K562 (cell line): Measurements from ENCODE around the gene LBHD1. TPM values are rescaled to one million over a fixed set of nuclear protein-coding genes. Genes with fewer than 3 reads are reported as not detected.

Experiments
- CBFA2T3 ChIP-seq: fragments of 450-650 bp; IDR thresholded peaks from 2 replicates; pipeline ENCODE4 v1.6.1; 2017
- CBX5 ChIP-seq: IDR thresholded peaks from 2 replicates; pipeline ENCODE4 v1.6.1; 2014; ENCODE audit warnings: low read depth, borderline replicate concordance
- ETV1 ChIP-seq: fragments of 450-650 bp; conservative IDR thresholded peaks from 2 replicates; pipeline ENCODE4 v1.6.1; 2016; ENCODE audit warnings: missing genetic modification characterization, control low read depth, low read depth, missing compliant biosample characterization
- GATAD2B ChIP-seq: fragments of 450-650 bp; IDR thresholded peaks from 2 replicates; pipeline ENCODE4 v1.6.1; 2017; ENCODE audit warnings: mild to moderate bottlenecking, borderline replicate concordance
- HDAC6 ChIP-seq: IDR thresholded peaks from 2 replicates; pipeline ENCODE4 v1.6.1; 2012; ENCODE audit warnings: low read depth, mild to moderate bottlenecking, control low read depth, inconsistent platforms, low read length, moderate library complexity
- KDM4B ChIP-seq, 2 experiments: fragments of 450-650 bp in 1 of 2; sonication (generic) in 1 of 2; IDR thresholded peaks; 2 replicates each; pipeline ENCODE4 v1.6.1; 2016 to 2017; ENCODE audit warnings: borderline replicate concordance in 2 of 2, antibody characterized with exemption in 1 of 2, low read depth in 1 of 2, mild to moderate bottlenecking in 1 of 2
- MAFG ChIP-seq: fragments of 450-650 bp; conservative IDR thresholded peaks from 2 replicates; pipeline ENCODE4 v1.6.1; 2016; ENCODE audit warnings: missing genetic modification characterization, missing compliant biosample characterization
- MTA3 ChIP-seq: fragments of 450-650 bp; formaldehyde crosslinking; IDR thresholded peaks from 2 replicates; pipeline ENCODE4 v1.6.1; 2017; ENCODE audit warnings: mild to moderate bottlenecking, borderline replicate concordance
- NUFIP1 ChIP-seq: fragments of 450-650 bp; IDR thresholded peaks from 2 replicates; pipeline ENCODE4 v1.6.1; 2018; ENCODE audit not compliant: partially characterized antibody
- OTX1 ChIP-seq: fragments of 450-650 bp; formaldehyde crosslinking; IDR thresholded peaks from 2 replicates; pipeline ENCODE4 v1.4.0; 2022; ENCODE audit warnings: mild to moderate bottlenecking
- RAD51 ChIP-seq: fragments of 450-650 bp; IDR thresholded peaks from 2 replicates; pipeline ENCODE4 v1.7.1; 2016; ENCODE audit warnings: low read depth, mild to moderate bottlenecking, borderline replicate concordance
- SMAD4 ChIP-seq: fragments of 250-450 bp; sonication (Bioruptor Pico); conservative IDR thresholded peaks from 2 replicates; pipeline ENCODE4 v1.8.0; 2021; ENCODE audit warnings: inconsistent platforms, mild to moderate bottlenecking, moderate library complexity
- SREBF2 ChIP-seq: sonication (generic); formaldehyde crosslinking; IDR thresholded peaks from 2 replicates; pipeline ENCODE4 v1.4.0; 2020; ENCODE audit warnings: mild to moderate bottlenecking, missing genetic modification reagents
- TFE3 ChIP-seq: fragments of 450-650 bp; formaldehyde crosslinking; IDR thresholded peaks from 2 replicates; pipeline ENCODE4 v1.4.0; 2020; ENCODE audit warnings: mild to moderate bottlenecking, mixed read lengths
- VEZF1 ChIP-seq: fragments of 200-800 bp; sonication (Bioruptor generic); IDR thresholded peaks from 2 replicates; pipeline ENCODE4 v1.6.1; 2017; ENCODE audit warnings: missing genetic modification characterization, missing compliant biosample characterization
- WHSC1 ChIP-seq: IDR thresholded peaks from one replicate; pipeline ENCODE4 v1.6.1; 2012; ENCODE audit warnings: low read length, control low read depth, inconsistent platforms
- XRCC5 ChIP-seq: fragments of 200-400 bp; formaldehyde crosslinking; IDR thresholded peaks from 2 replicates; pipeline ENCODE4 v1.6.1; 2017; ENCODE audit warnings: low read depth, mild to moderate bottlenecking, low read length
- YY1 ChIP-seq, 3 experiments: IDR thresholded peaks; 2 replicates each; pipeline ENCODE4 v1.6.1; 2011; ENCODE audit warnings: low read length in 2 of 3, mild to moderate bottlenecking in 2 of 3, moderate library complexity in 2 of 3, borderline replicate concordance in 1 of 3, control low read depth in 1 of 3, low read depth in 1 of 3; ENCODE audit not compliant: insufficient read depth in 3 of 3, insufficient replicate concordance in 2 of 3, control insufficient read depth in 1 of 3, insufficient read length in 1 of 3; ENCODE audit errors: extremely low read depth in 1 of 3
- ZBTB2 ChIP-seq: fragments of 450-650 bp; IDR thresholded peaks from 2 replicates; pipeline ENCODE4 v1.6.1; 2016; ENCODE audit warnings: antibody characterized with exemption
- ZEB2 ChIP-seq: fragments of 450-650 bp; IDR thresholded peaks from 2 replicates; pipeline ENCODE4 v1.6.1; 2016
- ZNF398 ChIP-seq: fragments of 250-450 bp; sonication (Bioruptor Pico); IDR thresholded peaks from 2 replicates; pipeline ENCODE4 v1.8.0; 2021; ENCODE audit warnings: moderate library complexity, mild to moderate bottlenecking, inconsistent platforms
- polyA plus RNA-seq, 8 experiments: library from polyadenylated mRNA; depleted of rRNA in 4 of 8; stranded (reverse) in 5 of 8; unstranded in 3 of 8; fragments of >200 nt; fragmentation: Nextera tagmentation in 2 of 8; fragmentation: Illumina TruSeq in 1 of 8; extraction: Ambion mirVana in 2 of 8; extraction: Trizol in 1 of 8; gene quantifications; 2 replicates each; pipeline versions ENCODE4 v1.2.1 to v1.2.3, GENCODE V29; 2011 to 2014; ENCODE audit warnings: inconsistent platforms in 1 of 8, missing spikeins in 1 of 8
- total RNA-seq, 7 experiments: library from RNA; depleted of rRNA in 6 of 7; stranded (reverse); fragments of >200 nt in 6 of 7; fragmentation: Illumina TruSeq in 2 of 7; extraction: Trizol in 2 of 7; gene quantifications; 2 replicates each; pipeline versions ENCODE4 v1.2.1 to v1.2.3, GENCODE V29; 2011 to 2021; ENCODE audit warnings: low replicate concordance in 1 of 7

The LBHD1 gene
- total and polyA plus RNA-seq, 9 of the 15 experiments (the other 6 are each of a cell fraction or from before 2014, with no cell fraction given): 2.6 to 28.0 (median 12.5) TPM

GRCh38 chr11:62678770-62679696, 7.0 kb upstream of the LBHD1 start, which contains the start of gene UBXN1 (continued):
- TF ChIP-seq WHSC1: no peak
- TF ChIP-seq GATAD2B: peak; percentile 8; the same call in 1 of the 2 replicates
- TF ChIP-seq MAFG (tag): no peak
- peak; percentile 75 for TF ChIP-seq SMAD4 (CRISPR knock-in tag)
- TF ChIP-seq XRCC5: peak; percentile 59; the same call in 1 of the 2 replicates
- TF ChIP-seq ZNF398 (CRISPR knock-in tag): no peak
- TF ChIP-seq KDM4B (IDR thresholded peaks at IDR 0.05; ENCODE audit: borderline replicate concordance in 2 of 2, low read depth in 1 of 2): peak in 1 of 2 experiments; percentile 91; a peak in 1 of 4 replicates
- no peak for TF ChIP-seq HDAC6
- peak; percentile 92 for TF ChIP-seq SREBF2 (CRISPR knock-in tag)
- TF ChIP-seq CBX5: no peak
- TF ChIP-seq ZBTB2: peak; percentile 50; the same call in 1 of the 2 replicates
- no peak for TF ChIP-seq CBFA2T3
- no peak for TF ChIP-seq ZEB2
- TF ChIP-seq OTX1 (CRISPR knock-in tag): no peak
- TF ChIP-seq NUFIP1: no peak
- peak; percentile 95 for TF ChIP-seq TFE3 (CRISPR knock-in tag)
- TF ChIP-seq MTA3: peak; percentile 99
- peak; percentile 97 for TF ChIP-seq RAD51
- TF ChIP-seq VEZF1 (CRISPR knock-in tag): no peak
- peak; percentile 92 for TF ChIP-seq ETV1 (tag)
- TF ChIP-seq YY1 (IDR thresholded peaks at IDR 0.05; ENCODE audit: borderline replicate concordance in 1 of 3, control insufficient read depth in 1 of 3, extremely low read depth in 1 of 3, insufficient read depth in 3 of 3, insufficient read length in 1 of 3, insufficient replicate concordance in 2 of 3, low read depth in 1 of 3, low read length in 2 of 3): peak in 2 of 3 experiments; percentile 40 to 67
